ENCODE data around the gene TTLL11.

The TTLL11 gene

GRCh38 chr9:121944711-121945191, 148.4 kb downstream of the TTLL11 start:
- no peak for TF ChIP-seq CEBPB (IDR thresholded peaks at IDR 0.05)
- TF ChIP-seq EGR1 (IDR thresholded peaks at IDR 0.05) = no peak
- TF ChIP-seq TEAD4 (IDR thresholded peaks at IDR 0.05) = no peak
- TF ChIP-seq REST (IDR thresholded peaks at IDR 0.05; ENCODE audit: low read depth) = no peak
- TF ChIP-seq TCF12 (IDR thresholded peaks at IDR 0.05; ENCODE audit: low read depth) = no peak
- no peak for TF ChIP-seq FOXM1 (IDR thresholded peaks at IDR 0.05; ENCODE audit: borderline replicate concordance, low read depth)
- TF ChIP-seq YY1 (IDR thresholded peaks at IDR 0.05; ENCODE audit: low read depth) = no peak
- no peak for TF ChIP-seq TAF1 (IDR thresholded peaks at IDR 0.05; ENCODE audit: low read depth)
- TF ChIP-seq EP300 (IDR thresholded peaks at IDR 0.05; ENCODE audit: borderline replicate concordance) = no peak
- TF ChIP-seq ZBTB7A (IDR thresholded peaks at IDR 0.05; ENCODE audit: low read depth) = no peak
- no peak for TF ChIP-seq NFIC (IDR thresholded peaks at IDR 0.05)
- no peak for TF ChIP-seq MAX (IDR thresholded peaks at IDR 0.05)
- no peak for TF ChIP-seq CREB1 (IDR thresholded peaks at IDR 0.05; ENCODE audit: low read depth)
- TF ChIP-seq USF1 (IDR thresholded peaks at IDR 0.05) = no peak
- TF ChIP-seq RAD21 (IDR thresholded peaks at IDR 0.05; ENCODE audit: low read depth) = no peak

GRCh38 chr9:121943463-121943862, 149.6 kb downstream of the TTLL11 start:
- TF ChIP-seq CREB1 (IDR thresholded peaks at IDR 0.05; ENCODE audit: low read depth) = no peak
- no peak for TF ChIP-seq TAF1 (IDR thresholded peaks at IDR 0.05; ENCODE audit: low read depth)
- TF ChIP-seq EP300 (IDR thresholded peaks at IDR 0.05; ENCODE audit: borderline replicate concordance) = no peak
- no peak for TF ChIP-seq EGR1 (IDR thresholded peaks at IDR 0.05)
- no peak for TF ChIP-seq YY1 (IDR thresholded peaks at IDR 0.05; ENCODE audit: low read depth)
- TF ChIP-seq USF1 (IDR thresholded peaks at IDR 0.05) = no peak
- TF ChIP-seq FOXM1 (IDR thresholded peaks at IDR 0.05; ENCODE audit: borderline replicate concordance, low read depth) = no peak
- no peak for TF ChIP-seq RAD21 (IDR thresholded peaks at IDR 0.05; ENCODE audit: low read depth)
- no peak for TF ChIP-seq REST (IDR thresholded peaks at IDR 0.05; ENCODE audit: low read depth)
- TF ChIP-seq TCF12 (IDR thresholded peaks at IDR 0.05; ENCODE audit: low read depth) = no peak
- no peak for TF ChIP-seq TEAD4 (IDR thresholded peaks at IDR 0.05)

GRCh38 chr9:121942866-121943382, 150.2 kb downstream of the TTLL11 start:
- TF ChIP-seq NFIC (IDR thresholded peaks at IDR 0.05) (no peak), CREB1 (IDR thresholded peaks at IDR 0.05; ENCODE audit: low read depth) (no peak), FOXM1 (IDR thresholded peaks at IDR 0.05; ENCODE audit: borderline replicate concordance, low read depth) (no peak), TAF1 (IDR thresholded peaks at IDR 0.05; ENCODE audit: low read depth) (no peak), TCF12 (IDR thresholded peaks at IDR 0.05; ENCODE audit: low read depth) (no peak), MAX (IDR thresholded peaks at IDR 0.05) (no peak), ZBTB7A (IDR thresholded peaks at IDR 0.05; ENCODE audit: low read depth) (no peak), REST (IDR thresholded peaks at IDR 0.05; ENCODE audit: low read depth) (no peak), EGR1 (IDR thresholded peaks at IDR 0.05) (no peak), TEAD4 (IDR thresholded peaks at IDR 0.05) (no peak), USF1 (IDR thresholded peaks at IDR 0.05) (no peak), CEBPB (IDR thresholded peaks at IDR 0.05) (no peak), RAD21 (IDR thresholded peaks at IDR 0.05; ENCODE audit: low read depth) (no peak), EP300 (IDR thresholded peaks at IDR 0.05; ENCODE audit: borderline replicate concordance) (no peak), YY1 (IDR thresholded peaks at IDR 0.05; ENCODE audit: low read depth) (no peak)

GRCh38 chr9:121942313-121942712, 150.8 kb downstream of the TTLL11 start:
- TF ChIP-seq RAD21 (IDR thresholded peaks at IDR 0.05; ENCODE audit: low read depth) (no peak), EP300 (IDR thresholded peaks at IDR 0.05; ENCODE audit: borderline replicate concordance) (no peak), TAF1 (IDR thresholded peaks at IDR 0.05; ENCODE audit: low read depth) (no peak), USF1 (IDR thresholded peaks at IDR 0.05) (no peak), TCF12 (IDR thresholded peaks at IDR 0.05; ENCODE audit: low read depth) (no peak), CEBPB (IDR thresholded peaks at IDR 0.05) (no peak), YY1 (IDR thresholded peaks at IDR 0.05; ENCODE audit: low read depth) (no peak), EGR1 (IDR thresholded peaks at IDR 0.05) (no peak)

Data from Ishikawa (cell line).